ENCODE data around the gene PIK3CB. TPM values are rescaled to one million over a fixed set of nuclear protein-coding genes. Genes with fewer than 3 reads are reported as not detected.
"Not testable (repeated sequence)": the region's sequence is repeated elsewhere in the genome, so short reads cannot be mapped to it uniquely, and the experiment has no call there.

The PIK3CB gene
- total RNA-seq, 1 experiment from 2014 or later = 35.3 TPM

DNA sequence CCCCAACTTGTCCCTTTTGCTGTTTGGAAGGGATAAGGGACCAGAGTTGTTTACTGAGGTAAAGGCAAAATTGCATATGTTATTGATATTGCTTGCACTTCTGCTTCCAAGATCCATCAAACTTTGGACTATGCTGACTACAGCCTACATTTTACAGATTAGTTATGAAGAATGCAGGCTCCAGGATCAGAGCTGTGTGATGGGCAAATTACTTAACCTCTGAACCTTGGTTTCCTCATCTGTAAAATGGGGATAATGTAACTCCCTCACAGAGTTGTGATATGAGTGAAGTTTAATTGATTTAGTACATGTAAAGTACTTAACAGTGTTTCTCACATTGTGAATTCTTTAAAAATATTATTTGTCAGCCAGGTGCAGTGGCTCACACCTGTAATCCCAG, 210.2 kb downstream of the PIK3CB start:
- Histone ChIP-seq H3K9me2 (replicated peaks; ENCODE audit: insufficient read depth, low read length) (no peaks in the 10 kb centered on the region), H2AFZ (ENCODE audit: low read length) (no peak overlapping the region), H3K4me3 (ENCODE audit: low read length) (no peak overlapping the region), H3K27me3 (ENCODE audit: low read length) (no peaks in the 10 kb centered on the region), H3K4me2 (ENCODE audit: low read depth, low read length, poor library complexity, severe bottlenecking) (no peak overlapping the region), H3K9me3 (ENCODE audit: low read length) (no peaks in the 10 kb centered on the region), H3K27ac (ENCODE audit: low read length) (no peak overlapping the region), H4K20me1 (ENCODE audit: insufficient read depth, low read depth, low read length) (no peaks in the 10 kb centered on the region), H3K79me2 (ENCODE audit: low read length) (peaks cover 77% of the 10 kb centered on the region), H3K36me3 (ENCODE audit: insufficient read depth, low read length) (peaks cover 28% of the 10 kb centered on the region; the same call in 1 of the 2 replicates), H3K9ac (ENCODE audit: low read length) (no peak overlapping the region), H3K4me1 (ENCODE audit: low read length) (peaks cover 6% of the 10 kb centered on the region)
- no peak for DNase-seq

DNA sequence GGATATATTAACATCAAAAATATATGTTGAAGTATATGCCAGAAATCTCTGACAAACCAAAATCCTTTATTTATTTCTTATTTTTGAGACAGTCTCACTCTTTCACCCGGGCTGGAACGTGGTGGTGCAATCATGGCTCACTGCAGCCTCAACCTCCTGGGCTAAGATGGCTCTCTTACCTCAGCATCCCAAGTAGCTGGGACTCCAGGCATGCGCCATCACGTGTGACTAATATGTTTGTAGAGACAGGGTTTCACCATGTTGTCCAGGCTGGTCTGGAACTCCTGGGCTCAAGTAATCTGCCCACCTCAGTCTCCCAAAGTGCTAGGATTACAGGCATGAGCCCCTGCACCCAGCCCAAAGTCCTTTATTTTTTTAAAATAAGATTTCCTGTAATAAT, 214.3 kb downstream of the PIK3CB start:
- H3K27ac ChIP-seq (ENCODE audit: low read length) = no peak overlapping the region
- no peaks in the 10 kb centered on the region for H3K9me3 ChIP-seq (ENCODE audit: low read length)
- H3K9ac ChIP-seq (ENCODE audit: low read length) = no peak overlapping the region
- no peak overlapping the region for H3K4me3 ChIP-seq (ENCODE audit: low read length)
- peaks cover 18% of the 10 kb centered on the region for H3K4me1 ChIP-seq (ENCODE audit: low read length)
- no peaks in the 10 kb centered on the region for H4K20me1 ChIP-seq (ENCODE audit: insufficient read depth, low read depth, low read length)
- peaks cover 88% of the 10 kb centered on the region for H3K79me2 ChIP-seq (ENCODE audit: low read length)
- no peaks in the 10 kb centered on the region for H3K9me2 ChIP-seq (replicated peaks; ENCODE audit: insufficient read depth, low read length)
- DNase-seq = no peak
- H3K27me3 ChIP-seq (ENCODE audit: low read length) = no peaks in the 10 kb centered on the region
- H3K36me3 ChIP-seq (ENCODE audit: insufficient read depth, low read length) = peaks cover 12% of the 10 kb centered on the region; the same call in 1 of the 2 replicates
- no peak overlapping the region for H2AFZ ChIP-seq (ENCODE audit: low read length)
- H3K4me2 ChIP-seq (ENCODE audit: low read depth, low read length, poor library complexity, severe bottlenecking) = no peak overlapping the region

DNA sequence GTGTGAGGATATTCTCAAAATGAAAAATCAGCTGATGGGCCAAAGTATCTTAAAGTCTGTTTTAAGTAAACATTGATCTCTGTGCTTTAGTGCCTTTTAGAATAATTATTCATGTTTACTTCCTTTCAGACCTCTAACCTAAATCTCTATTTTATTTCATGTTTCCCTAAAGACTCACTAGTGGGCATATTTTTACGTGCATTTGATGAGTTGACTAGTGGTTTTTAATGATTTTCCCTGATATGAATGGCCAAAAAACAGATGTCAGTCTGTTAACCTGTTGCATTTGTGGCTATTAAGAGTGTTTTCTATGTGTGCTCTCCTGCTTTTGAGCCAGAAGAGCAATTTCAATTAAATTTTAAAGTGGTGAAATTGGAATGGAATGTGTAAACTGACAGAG, 219.3 kb downstream of the PIK3CB start:
- no peak overlapping the region for H3K27ac ChIP-seq (ENCODE audit: low read length)
- H3K9me2 ChIP-seq (replicated peaks; ENCODE audit: insufficient read depth, low read length) = no peaks in the 10 kb centered on the region
- no peak overlapping the region for H3K4me3 ChIP-seq (ENCODE audit: low read length)
- H3K4me1 ChIP-seq (ENCODE audit: low read length) = peaks cover 32% of the 10 kb centered on the region
- peaks cover 94% of the 10 kb centered on the region for H3K79me2 ChIP-seq (ENCODE audit: low read length)
- H3K4me2 ChIP-seq (ENCODE audit: low read depth, low read length, poor library complexity, severe bottlenecking) = no peak overlapping the region
- H2AFZ ChIP-seq (ENCODE audit: low read length) = no peak overlapping the region
- H3K36me3 ChIP-seq (ENCODE audit: insufficient read depth, low read length) = peaks cover 8% of the 10 kb centered on the region; the same call in 1 of the 2 replicates
- no peaks in the 10 kb centered on the region for H4K20me1 ChIP-seq (ENCODE audit: insufficient read depth, low read depth, low read length)
- no peaks in the 10 kb centered on the region for H3K27me3 ChIP-seq (ENCODE audit: low read length)
- no peak for DNase-seq
- no peak overlapping the region for H3K9ac ChIP-seq (ENCODE audit: low read length)
- no peaks in the 10 kb centered on the region for H3K9me3 ChIP-seq (ENCODE audit: low read length)

- H3K4me2 ChIP-seq (ENCODE audit: low read depth, low read length, poor library complexity, severe bottlenecking) = peak overlapping the region; percentile 76
- H3K27me3 ChIP-seq (ENCODE audit: low read length) = no peaks in the 10 kb centered on the region
- H3K36me3 ChIP-seq (ENCODE audit: insufficient read depth, low read length) = peaks cover 8% of the 10 kb centered on the region; the same call in 1 of the 2 replicates
- peaks cover 59% of the 10 kb centered on the region for H3K79me2 ChIP-seq (ENCODE audit: low read length)
- H3K4me3 ChIP-seq (ENCODE audit: low read length) = peak overlapping the region; percentile 92
- peak; percentile 54 for DNase-seq
- no peaks in the 10 kb centered on the region for H4K20me1 ChIP-seq (ENCODE audit: insufficient read depth, low read depth, low read length)
- peak overlapping the region; percentile 96 for H3K9ac ChIP-seq (ENCODE audit: low read length)
- H3K9me3 ChIP-seq (ENCODE audit: low read length) = no peaks in the 10 kb centered on the region
- H3K4me1 ChIP-seq (ENCODE audit: low read length) = peaks cover 32% of the 10 kb centered on the region
- no peak overlapping the region for H2AFZ ChIP-seq (ENCODE audit: low read length)
- H3K27ac ChIP-seq (ENCODE audit: low read length) = peak overlapping the region; percentile 87
- no peaks in the 10 kb centered on the region for H3K9me2 ChIP-seq (replicated peaks; ENCODE audit: insufficient read depth, low read length)
Measured at GRCh38 chr3:138609898-138610266, 224.8 kb downstream of the PIK3CB start.

- Histone ChIP-seq H3K9me3 (ENCODE audit: low read length) (no peaks in the 10 kb centered on the region), H2AFZ (ENCODE audit: low read length) (peak within 1 kb of the TSS; percentile 44), H4K20me1 (ENCODE audit: insufficient read depth, low read depth, low read length) (no peaks in the 10 kb centered on the region), H3K79me2 (ENCODE audit: low read length) (peaks cover 46% of the 10 kb centered on the region), H3K4me3 (ENCODE audit: low read length) (peak within 1 kb of the TSS; percentile 92), H3K4me1 (ENCODE audit: low read length) (peaks cover 32% of the 10 kb centered on the region), H3K36me3 (ENCODE audit: insufficient read depth, low read length) (peaks cover 8% of the 10 kb centered on the region; the same call in 1 of the 2 replicates), H3K27ac (ENCODE audit: low read length) (peak within 1 kb of the TSS; percentile 87), H3K4me2 (ENCODE audit: low read depth, low read length, poor library complexity, severe bottlenecking) (peak within 1 kb of the TSS; percentile 76), H3K9ac (ENCODE audit: low read length) (peak within 1 kb of the TSS; percentile 96), H3K9me2 (replicated peaks; ENCODE audit: insufficient read depth, low read length) (no peaks in the 10 kb centered on the region), H3K27me3 (ENCODE audit: low read length) (no peaks in the 10 kb centered on the region)
- DNase-seq = peak; percentile 91
Measured at GRCh38 chr3:138608322-138609135, 226.2 kb downstream of the PIK3CB start, which contains the start of gene FAIM. FAIM (plus strand) TSS chr3:138608771; CDS start chr3:138619727, 10,956 bp downstream.

DNA sequence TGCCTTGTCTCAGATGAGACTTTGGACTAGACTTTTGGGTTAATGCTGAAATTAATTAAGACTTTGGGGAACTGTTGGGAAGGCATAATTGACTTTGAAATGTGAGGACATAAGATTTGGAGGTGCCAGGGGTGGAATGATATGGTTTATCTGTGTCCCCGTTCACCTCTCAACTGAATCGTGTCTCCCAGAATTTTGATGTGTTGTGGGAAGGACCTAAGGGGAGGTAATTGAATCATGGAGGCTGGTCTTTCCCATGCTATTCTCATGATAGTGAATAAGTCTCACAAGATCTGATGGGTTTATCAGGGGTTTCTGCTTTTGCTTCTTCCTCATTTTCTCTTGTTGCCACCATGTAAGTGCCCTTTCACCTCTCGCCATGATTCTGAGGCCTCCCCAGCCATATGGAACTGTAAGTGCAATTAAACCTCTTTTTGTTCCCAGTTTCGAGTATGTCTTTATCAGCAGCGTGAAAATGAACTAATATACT, 230.6 kb downstream of the PIK3CB start:
- not testable (repeated sequence) for H3K27ac ChIP-seq (ENCODE audit: low read length); DNase-seq; H3K9me2 ChIP-seq (replicated peaks; ENCODE audit: insufficient read depth, low read length); H2AFZ ChIP-seq (ENCODE audit: low read length); H3K4me1 ChIP-seq (ENCODE audit: low read length); H3K36me3 ChIP-seq (ENCODE audit: insufficient read depth, low read length); H3K9me3 ChIP-seq (ENCODE audit: low read length); H3K4me2 ChIP-seq (ENCODE audit: low read depth, low read length, poor library complexity, severe bottlenecking); H3K4me3 ChIP-seq (ENCODE audit: low read length); H4K20me1 ChIP-seq (ENCODE audit: insufficient read depth, low read depth, low read length); H3K9ac ChIP-seq (ENCODE audit: low read length); H3K79me2 ChIP-seq (ENCODE audit: low read length); H3K27me3 ChIP-seq (ENCODE audit: low read length)

Other genes with a start within 250 kb of the PIK3CB start
- gene CEP70, start 240.7 kb downstream of the PIK3CB start, total RNA-seq (2014; rRNA removed; shearing (Covaris generic); ENCODE audit: low replicate concordance) = 16.6 and 43.9 TPM in 2 replicates
- 39.2 and 58.0 TPM in 2 replicates for gene FAIM, start 226.2 kb downstream of the PIK3CB start, total RNA-seq (2014; rRNA removed; shearing (Covaris generic); ENCODE audit: low replicate concordance)
- gene FOXL2, start 112.2 kb upstream of the PIK3CB start, total RNA-seq (2014; rRNA removed; shearing (Covaris generic); ENCODE audit: low replicate concordance) = not detected in 2 replicates
- gene FOXL2NB, start 112.3 kb upstream of the PIK3CB start, total RNA-seq (2014; rRNA removed; shearing (Covaris generic); ENCODE audit: low replicate concordance) = not detected in 2 replicates
- not detected in 2 replicates for gene PRR23A, start 171.3 kb upstream of the PIK3CB start, total RNA-seq (2014; rRNA removed; shearing (Covaris generic); ENCODE audit: low replicate concordance)
- gene PRR23B, start 186.0 kb upstream of the PIK3CB start, total RNA-seq (2014; rRNA removed; shearing (Covaris generic); ENCODE audit: low replicate concordance) = not detected in 2 replicates
- gene PRR23C, start 210.0 kb upstream of the PIK3CB start, total RNA-seq (2014; rRNA removed; shearing (Covaris generic); ENCODE audit: low replicate concordance) = not detected in 2 replicates